Stimulated activated CD4-positive, alpha-beta T cell treated with anti-CD3 and anti-CD28 coated beads, Interleukin-12 subunit alpha, Interleukin-12 subunit beta, amount 100 ng/mL, for 4 hours (primary cell): ENCODE measurements around the gene TBL1Y.

Experiments
- DNase-seq: peaks from one replicate; pipeline ENCODE4 v3.0.0-alpha.2; 2020

TBL1Y gene

GRCh38 chrY:7092836-7093235, 182.3 kb downstream of the TBL1Y start:
- DNase-seq: no peak

DNA sequence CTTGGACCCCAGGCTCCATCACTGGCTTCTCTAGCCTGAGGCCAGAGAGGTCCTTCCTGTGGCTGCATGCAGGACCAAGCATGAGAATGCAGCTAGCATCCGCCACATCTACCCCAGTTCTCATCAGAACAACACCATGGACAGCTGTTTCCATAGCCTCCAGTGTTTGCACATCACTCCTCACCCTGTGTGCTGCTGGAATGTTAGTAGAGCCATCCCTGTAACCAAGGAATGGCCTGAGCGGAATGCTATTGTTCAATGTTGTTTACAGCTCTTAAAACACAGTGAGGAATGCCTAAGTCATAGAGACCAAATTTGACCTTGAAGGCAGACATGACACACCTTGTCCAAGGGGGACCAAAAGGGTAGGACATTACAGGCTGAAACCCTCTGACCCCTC, 183.9 kb downstream of the TBL1Y start:
- DNase-seq: no peak

GRCh38 chrY:7097021-7097420, 186.5 kb downstream of the TBL1Y start:
- DNase-seq: no peak

DNA sequence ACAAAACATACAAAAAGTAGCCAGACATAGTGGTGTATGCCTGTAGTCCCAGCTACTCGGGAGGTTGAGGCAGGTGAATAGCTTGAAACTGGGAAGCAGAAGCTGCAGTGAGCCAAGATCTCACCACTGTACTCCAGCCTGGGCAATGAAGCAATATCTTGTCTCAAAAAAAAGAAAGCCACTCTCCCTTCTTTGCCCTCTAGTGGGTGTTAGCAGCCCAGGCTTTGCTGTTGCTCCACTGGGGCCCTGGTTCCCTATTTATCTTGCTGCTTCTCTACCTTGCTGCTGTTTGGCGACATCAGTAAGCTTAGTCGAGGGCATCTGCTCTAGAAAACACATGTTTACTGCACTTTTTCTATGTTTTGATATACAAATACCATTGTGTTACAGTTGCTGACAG, 189.2 kb downstream of the TBL1Y start:
- DNase-seq: no peak

DNA sequence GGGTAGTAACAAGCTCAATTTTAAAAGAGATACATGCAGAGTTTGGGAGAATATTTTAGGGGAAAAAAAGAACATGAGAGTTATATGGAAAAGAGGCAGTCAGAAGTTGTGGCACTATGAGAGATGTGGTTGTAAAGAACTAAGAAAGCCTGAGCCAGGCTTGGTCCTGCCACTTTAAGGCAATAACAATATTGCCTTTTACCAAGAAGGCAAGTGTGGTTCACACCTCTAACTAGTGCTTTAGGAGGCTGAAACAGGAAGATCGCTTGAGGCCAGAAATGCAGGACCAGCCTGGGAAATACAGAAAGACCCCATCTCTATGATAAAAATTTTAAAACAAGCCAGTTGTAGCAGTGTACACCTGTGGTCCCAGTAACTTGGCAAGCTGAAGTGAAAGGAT, 192.2 kb downstream of the TBL1Y start:
- no peak for DNase-seq

GRCh38 chrY:7107179-7107578, 196.7 kb downstream of the TBL1Y start:
- DNase-seq: no peak

DNA sequence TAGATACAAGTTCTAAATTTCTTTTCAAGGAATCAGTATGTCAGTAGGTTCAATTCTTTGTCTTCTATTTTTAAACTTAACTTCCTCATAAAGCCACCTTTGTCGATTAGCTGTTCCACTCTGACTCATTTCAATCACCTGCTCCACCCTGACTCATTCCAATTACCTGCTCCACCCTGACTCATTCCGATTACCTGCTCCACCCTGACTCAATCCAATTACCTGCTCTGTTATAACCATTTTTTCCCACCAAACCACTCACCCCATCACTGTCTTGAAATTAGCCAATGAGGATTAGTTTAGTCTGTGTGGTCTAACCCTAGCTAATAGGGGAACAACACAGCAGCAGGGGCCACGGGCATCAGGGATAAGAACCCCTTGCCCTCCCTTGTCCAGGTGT, 199.6 kb downstream of the TBL1Y start:
- DNase-seq: no peak

DNA sequence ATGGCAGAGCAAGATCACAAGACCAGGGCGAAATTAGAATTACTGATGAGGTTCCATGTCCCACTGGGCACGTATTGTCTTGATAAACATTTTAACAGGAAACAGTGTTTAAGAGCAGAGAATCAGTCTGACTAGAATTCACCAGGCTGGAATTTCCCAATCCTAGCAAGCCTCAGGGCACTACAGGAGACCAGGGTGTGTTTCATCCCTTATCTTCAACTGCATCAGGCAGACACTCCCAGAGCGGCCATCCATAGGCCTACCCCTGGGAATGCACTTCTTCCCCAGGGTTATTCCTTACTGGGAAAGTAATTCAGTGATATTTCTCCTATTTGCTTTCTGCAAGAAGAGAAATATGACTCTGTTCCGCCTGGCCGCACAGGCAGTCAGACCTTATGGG, 205.4 kb downstream of the TBL1Y start:
- DNase-seq: no peak

GRCh38 chrY:7122202-7122601, 211.7 kb downstream of the TBL1Y start:
- DNase-seq: no peak

GRCh38 chrY:7125136-7126056, 214.9 kb downstream of the TBL1Y start:
- no peak for DNase-seq

- no peak for DNase-seq
These were observed 217.7 kb downstream of the TBL1Y start for GRCh38 chrY:7128211-7128610.
